ENCODE measurements around the gene TMPRSS9.

DNA sequence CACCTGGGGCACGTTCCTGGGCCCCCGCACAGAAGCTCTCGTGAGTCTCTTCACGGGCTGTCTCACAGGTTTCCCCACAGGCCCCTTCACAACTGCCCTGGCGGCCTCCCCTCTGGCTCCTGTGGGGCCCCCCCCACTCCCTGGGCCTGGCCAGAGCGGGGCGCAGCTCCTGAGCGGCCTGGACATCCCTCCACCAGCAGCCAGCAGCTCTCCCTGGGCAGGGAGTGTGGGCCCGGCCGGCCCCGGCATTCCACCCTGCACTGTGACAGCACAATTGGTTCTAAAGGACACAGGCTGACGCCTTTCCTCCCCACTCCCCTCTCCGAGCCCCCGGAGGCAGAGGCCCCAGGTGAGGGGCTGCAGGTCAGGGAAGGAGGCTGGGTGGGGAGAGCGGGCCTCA, 76.9 kb downstream of the TMPRSS9 start:
- TF ChIP-seq, protein P1, sequence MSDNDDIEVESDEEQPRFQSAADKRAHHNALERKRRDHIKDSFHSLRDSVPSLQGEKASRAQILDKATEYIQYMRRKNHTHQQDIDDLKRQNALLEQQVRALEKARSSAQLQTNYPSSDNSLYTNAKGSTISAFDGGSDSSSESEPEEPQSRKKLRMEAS (IDR thresholded peaks at IDR 0.05): no peak
- TF ChIP-seq RAD21 (IDR thresholded peaks at IDR 0.05; ENCODE audit: low read depth): no peak
- TF ChIP-seq TCF12 (IDR thresholded peaks at IDR 0.05; ENCODE audit: low read depth): no peak

Measured in Ishikawa (cell line).